OCI-LY1 (cell line): ENCODE data around the gene ZIC4.

Experiments used
- H2AFZ ChIP-seq: fragments of 200-600 bp; sonication (generic), shearing (Covaris generic); 2 replicates; pipeline ENCODE4 v1.6.0; 2014; ENCODE audit warnings: antibody characterized with exemption, mild to moderate bottlenecking, low read length
- H3F3A ChIP-seq: fragments of 200-600 bp; sonication (generic), shearing (Covaris generic); 2 replicates; pipeline ENCODE4 v1.6.0; 2014; ENCODE audit warnings: mild to moderate bottlenecking, antibody characterized with exemption, low read length, moderate library complexity; ENCODE audit not compliant: insufficient read depth
- H3K27ac ChIP-seq: fragments of 200-600 bp; sonication (generic); 2 replicates; pipeline ENCODE4 v1.5.1; 2014; ENCODE audit warnings: low read length, mixed run types, mild to moderate bottlenecking, low read depth; ENCODE audit not compliant: poor library complexity, severe bottlenecking
- H3K27me3 ChIP-seq: fragments of 200-600 bp; sonication (generic); 2 replicates; pipeline ENCODE4 v1.6.0; 2014; ENCODE audit warnings: antibody characterized with exemption, mild to moderate bottlenecking, low read length, moderate library complexity; ENCODE audit not compliant: insufficient read depth
- H3K36me3 ChIP-seq: fragments of 200-600 bp; sonication (generic); 2 replicates; pipeline ENCODE4 v1.6.1; 2014; ENCODE audit warnings: mild to moderate bottlenecking, antibody characterized with exemption, low read length, moderate library complexity, mixed read lengths; ENCODE audit not compliant: insufficient read depth
- H3K4me1 ChIP-seq: fragments of 200-600 bp; sonication (generic); 2 replicates; pipeline ENCODE4 v1.5.1; 2014; ENCODE audit warnings: mild to moderate bottlenecking, low read length, moderate library complexity; ENCODE audit not compliant: insufficient read depth, severe bottlenecking
- H3K4me2 ChIP-seq: fragments of 200-600 bp; sonication (generic), shearing (Covaris generic); 2 replicates; pipeline ENCODE4 v1.6.1; 2014; ENCODE audit warnings: low read length
- H3K4me3 ChIP-seq: fragments of 200-600 bp; sonication (generic); 2 replicates; pipeline ENCODE4 v1.5.1; 2014; ENCODE audit warnings: low read length, low read depth, mild to moderate bottlenecking, mixed read lengths; ENCODE audit not compliant: poor library complexity, severe bottlenecking
- H3K79me2 ChIP-seq: fragments of 200-600 bp; shearing (Covaris generic); 2 replicates; pipeline ENCODE4 v1.6.1; 2016; ENCODE audit warnings: mixed run types, low read length, mixed read lengths; ENCODE audit not compliant: insufficient read depth
- H3K9ac ChIP-seq: fragments of 200-600 bp; sonication (generic), shearing (Covaris generic); 2 replicates; pipeline ENCODE4 v1.6.1; 2014; ENCODE audit warnings: mild to moderate bottlenecking, low read length, mixed read lengths
- H3K9me2 ChIP-seq: fragments of 200-600 bp; sonication (generic), shearing (Covaris generic); 2 replicates; pipeline ENCODE4 v1.6.1; 2014; ENCODE audit warnings: low read depth, mild to moderate bottlenecking, low read length, mixed read lengths
- H3K9me3 ChIP-seq: fragments of 200-600 bp; shearing (Covaris generic); 2 replicates; pipeline ENCODE4 v1.6.1; 2014; ENCODE audit warnings: low read length, mixed read lengths
- H4K20me1 ChIP-seq: fragments of 200-600 bp; sonication (generic), shearing (Covaris generic); 2 replicates; pipeline ENCODE4 v1.6.0; 2016; ENCODE audit warnings: mild to moderate bottlenecking, low read length; ENCODE audit not compliant: insufficient read depth
- EZH2 ChIP-seq: fragments of 200-600 bp; sonication (generic), shearing (Covaris generic); IDR thresholded peaks from 2 replicates; pipeline ENCODE4 v1.8.0; 2017; ENCODE audit warnings: borderline replicate concordance, mixed run types, mild to moderate bottlenecking, antibody characterized with exemption, low read length, moderate library complexity, mixed read lengths
- TF ChIP-seq, protein P1 (sequence below): fragments of 200-600 bp; sonication (generic), shearing (Covaris generic); IDR thresholded peaks from 2 replicates; pipeline ENCODE4 v1.5.1; 2017; ENCODE audit warnings: mild to moderate bottlenecking, antibody characterized with exemption, low read length, moderate library complexity, mixed read lengths

The ZIC4 gene

DNA sequence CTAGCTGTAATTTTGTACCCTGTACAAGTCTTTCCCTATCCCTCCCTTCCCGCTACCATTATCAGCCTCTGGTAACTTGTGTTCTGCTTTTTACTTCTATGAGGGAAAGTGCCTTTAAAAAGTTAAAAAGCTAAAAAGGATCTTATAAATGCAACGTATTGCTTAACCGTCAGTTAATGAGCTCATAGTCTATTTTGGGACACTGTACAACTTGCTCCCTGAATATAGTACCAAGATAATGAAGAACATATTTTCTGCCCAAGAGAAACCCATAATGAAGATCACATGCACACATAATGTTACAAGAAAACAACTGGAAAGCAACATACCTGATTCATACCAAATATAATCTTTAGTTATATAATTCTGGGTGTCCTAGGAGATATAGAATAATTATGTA lies 25.4 kb upstream of the ZIC4 start:
- no peaks in the 10 kb centered on the region for H3K79me2 ChIP-seq
- no peaks in the 10 kb centered on the region for H3K36me3 ChIP-seq
- no peak overlapping the region for H2AFZ ChIP-seq
- TF ChIP-seq, protein P1, sequence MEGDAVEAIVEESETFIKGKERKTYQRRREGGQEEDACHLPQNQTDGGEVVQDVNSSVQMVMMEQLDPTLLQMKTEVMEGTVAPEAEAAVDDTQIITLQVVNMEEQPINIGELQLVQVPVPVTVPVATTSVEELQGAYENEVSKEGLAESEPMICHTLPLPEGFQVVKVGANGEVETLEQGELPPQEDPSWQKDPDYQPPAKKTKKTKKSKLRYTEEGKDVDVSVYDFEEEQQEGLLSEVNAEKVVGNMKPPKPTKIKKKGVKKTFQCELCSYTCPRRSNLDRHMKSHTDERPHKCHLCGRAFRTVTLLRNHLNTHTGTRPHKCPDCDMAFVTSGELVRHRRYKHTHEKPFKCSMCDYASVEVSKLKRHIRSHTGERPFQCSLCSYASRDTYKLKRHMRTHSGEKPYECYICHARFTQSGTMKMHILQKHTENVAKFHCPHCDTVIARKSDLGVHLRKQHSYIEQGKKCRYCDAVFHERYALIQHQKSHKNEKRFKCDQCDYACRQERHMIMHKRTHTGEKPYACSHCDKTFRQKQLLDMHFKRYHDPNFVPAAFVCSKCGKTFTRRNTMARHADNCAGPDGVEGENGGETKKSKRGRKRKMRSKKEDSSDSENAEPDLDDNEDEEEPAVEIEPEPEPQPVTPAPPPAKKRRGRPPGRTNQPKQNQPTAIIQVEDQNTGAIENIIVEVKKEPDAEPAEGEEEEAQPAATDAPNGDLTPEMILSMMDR, result no peak
- TF ChIP-seq EZH2, result no peak
- H3F3A ChIP-seq, result no peaks in the 10 kb centered on the region
- H3K4me1 ChIP-seq, result no peaks in the 10 kb centered on the region
- H4K20me1 ChIP-seq, result no peaks in the 10 kb centered on the region
- H3K27ac ChIP-seq, result no peak overlapping the region
- no peak overlapping the region for H3K4me2 ChIP-seq
- H3K9ac ChIP-seq, result no peak overlapping the region
- no peaks in the 10 kb centered on the region for H3K27me3 ChIP-seq
- H3K9me2 ChIP-seq, result no peaks in the 10 kb centered on the region
- no peak overlapping the region for H3K4me3 ChIP-seq
- H3K9me3 ChIP-seq, result no peaks in the 10 kb centered on the region

- H3K4me2 ChIP-seq, result no peak overlapping the region
- no peak overlapping the region for H2AFZ ChIP-seq
- no peaks in the 10 kb centered on the region for H4K20me1 ChIP-seq
- no peaks in the 10 kb centered on the region for H3K27me3 ChIP-seq
- H3K79me2 ChIP-seq, result no peaks in the 10 kb centered on the region
- H3K4me1 ChIP-seq, result no peaks in the 10 kb centered on the region
- H3K4me3 ChIP-seq, result no peak overlapping the region
- H3K9ac ChIP-seq, result no peak overlapping the region
- no peaks in the 10 kb centered on the region for H3F3A ChIP-seq
- H3K9me2 ChIP-seq, result no peaks in the 10 kb centered on the region
- TF ChIP-seq, protein P1, result no peak
- no peak for TF ChIP-seq EZH2
- no peak overlapping the region for H3K27ac ChIP-seq
- H3K36me3 ChIP-seq, result no peaks in the 10 kb centered on the region
- no peaks in the 10 kb centered on the region for H3K9me3 ChIP-seq
Observed at GRCh38 chr3:147428754-147429153, 22.4 kb upstream of the ZIC4 start.

DNA sequence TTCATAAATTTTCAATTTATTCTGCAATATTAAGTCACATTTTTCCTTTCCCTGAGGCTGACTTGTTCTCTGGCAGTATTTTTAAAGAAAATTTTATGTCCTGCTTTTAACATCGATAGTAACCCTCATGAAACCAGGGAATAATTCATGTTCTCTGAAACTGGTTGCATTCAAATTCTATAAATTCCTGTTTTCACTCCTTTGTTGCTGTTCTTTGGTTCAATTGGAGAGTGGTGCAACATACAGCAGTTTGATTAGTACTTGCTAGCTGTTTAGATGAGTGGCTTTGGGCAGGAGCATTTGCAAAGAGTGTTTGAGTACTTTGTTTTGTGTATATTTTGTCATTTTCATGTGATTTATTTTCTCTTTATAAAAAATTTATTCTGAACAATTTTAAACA lies 22.0 kb upstream of the ZIC4 start:
- Histone ChIP-seq H3K79me2 (no peaks in the 10 kb centered on the region), H2AFZ (no peak overlapping the region), H3K9me2 (no peaks in the 10 kb centered on the region), H3K27ac (no peak overlapping the region), H3K9ac (no peak overlapping the region), H3K9me3 (no peaks in the 10 kb centered on the region), H3K4me1 (no peaks in the 10 kb centered on the region), H3K36me3 (no peaks in the 10 kb centered on the region), H3K4me2 (no peak overlapping the region), H3F3A (no peaks in the 10 kb centered on the region), H4K20me1 (no peaks in the 10 kb centered on the region), H3K27me3 (no peaks in the 10 kb centered on the region; the same call in 1 of the 2 replicates), H3K4me3 (no peak overlapping the region)
- no peak for TF ChIP-seq EZH2
- TF ChIP-seq, protein P1, result no peak
